Occipital lobe (tissue), 3 donors: Measurements from ENCODE around the gene SLC16A7. TPM values are rescaled to one million over a fixed set of nuclear protein-coding genes. Genes with fewer than 3 reads are reported as not detected.

Experiments
- DNase-seq: peaks from one replicate; lab custom pipeline; 2025; lab: John Stamatoyannopoulos, UW
- small RNA-seq: library from RNA; depleted of rRNA; stranded (forward); fragments of <200 nt; gene quantifications from one replicate; pipeline ENCODE3, GENCODE V24; 2014
- total RNA-seq: library from RNA; depleted of rRNA; stranded (reverse); fragments of >200 nt; gene quantifications from one replicate; pipeline ENCODE4 v1.2.3, GENCODE V29; 2014

SLC16A7 gene
- total RNA-seq, 1 donor from 2014 or later: 44.9 TPM

DNA sequence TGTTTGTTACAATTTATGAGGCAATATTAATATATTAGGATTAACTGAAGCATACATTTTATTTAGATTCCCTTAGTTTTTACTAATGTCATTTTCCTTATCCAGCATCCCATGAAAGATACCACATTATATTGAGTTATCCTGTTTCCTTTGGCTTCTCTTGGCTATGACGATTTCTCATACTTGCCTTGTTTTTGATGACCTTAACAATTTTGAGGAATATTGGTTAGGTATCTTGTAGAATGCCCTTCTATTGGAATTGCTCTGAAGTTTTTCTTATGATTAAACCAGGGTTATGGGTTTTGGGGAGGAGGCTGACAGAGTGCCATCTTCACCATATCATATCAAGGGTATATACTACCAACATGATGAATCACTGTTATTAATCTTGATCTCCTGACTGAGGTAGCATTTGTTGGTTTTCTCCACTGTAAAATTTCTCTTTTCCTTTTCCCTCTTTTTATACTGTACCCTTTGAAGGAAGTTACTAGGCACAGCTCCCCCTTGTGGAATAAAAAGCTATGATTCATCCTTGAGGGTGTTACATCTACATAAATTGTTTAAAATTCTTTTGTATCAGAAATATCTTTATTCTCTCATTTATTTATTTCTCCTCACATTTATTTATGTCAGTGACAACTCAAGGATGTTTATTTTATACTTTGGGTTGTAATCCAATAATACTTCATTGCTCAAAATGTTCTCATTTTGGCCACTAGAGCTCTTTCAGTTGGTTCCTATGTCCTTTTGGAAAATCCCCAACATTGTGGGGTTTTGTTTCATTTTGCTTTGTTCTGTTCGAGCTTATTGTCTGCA, 239.0 kb downstream of the SLC16A7 start:
- no peak for DNase-seq

Small RNA genes within 50 kb of the gene (small RNA-seq; reads per million reads assigned to genes)
- gene AC079905.2 (not detected), gene RNU4-20P (not detected)
